Measurements from ENCODE around the gene SORCS2.

DNA sequence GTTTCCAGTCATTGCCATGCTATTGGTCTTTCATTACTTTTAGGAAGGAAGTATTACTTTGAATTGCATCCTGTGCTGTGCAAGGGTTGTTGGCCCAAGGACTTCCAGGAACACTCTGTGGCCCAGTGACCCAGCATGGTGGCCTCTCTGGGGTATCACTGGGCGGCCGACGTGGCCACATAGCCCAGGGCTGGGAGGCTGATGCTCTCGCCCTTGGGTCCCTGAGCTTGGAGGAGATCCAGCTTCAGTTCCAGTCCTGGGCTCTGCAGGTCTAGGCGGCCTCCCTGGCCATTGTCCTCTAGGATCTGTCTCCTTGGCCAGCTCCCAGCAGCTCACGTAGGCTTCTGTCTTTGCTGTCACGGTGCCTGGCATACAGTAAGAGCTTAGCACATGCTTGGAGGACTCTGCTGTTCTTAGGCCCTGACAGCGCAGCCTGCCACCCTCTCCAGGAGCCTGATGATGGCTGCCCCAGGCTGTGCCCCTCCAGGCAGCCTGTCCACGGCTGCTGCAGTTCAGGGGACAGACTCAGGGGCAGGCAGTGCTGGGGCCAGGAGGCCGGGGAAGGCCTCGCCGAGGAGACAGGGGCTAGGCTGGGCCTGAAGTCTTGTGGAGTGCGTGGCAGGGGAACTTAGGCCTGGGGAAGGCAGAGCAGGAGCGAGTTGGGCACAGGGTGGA lies 42.2 kb downstream of the SORCS2 start:
- no peak for TF ChIP-seq SUZ12 (IDR thresholded peaks at IDR 0.05; ENCODE audit: extremely low read depth, insufficient read depth, insufficient read length)
- TF ChIP-seq ZNF274 (IDR thresholded peaks at IDR 0.05; ENCODE audit: low read depth, low read length) = no peak
- TF ChIP-seq YY1 (IDR thresholded peaks at IDR 0.05; ENCODE audit: insufficient read depth, insufficient read length) = no peak
